ENCODE data around the gene LAMTOR3. TPM values are rescaled to one million over a fixed set of nuclear protein-coding genes. Genes with fewer than 3 reads are reported as not detected.

LAMTOR3 gene
- total and polyA plus RNA-seq, 7 experiments from 2014 or later, result 20.1 to 37.0 (median 30.2) TPM

DNA sequence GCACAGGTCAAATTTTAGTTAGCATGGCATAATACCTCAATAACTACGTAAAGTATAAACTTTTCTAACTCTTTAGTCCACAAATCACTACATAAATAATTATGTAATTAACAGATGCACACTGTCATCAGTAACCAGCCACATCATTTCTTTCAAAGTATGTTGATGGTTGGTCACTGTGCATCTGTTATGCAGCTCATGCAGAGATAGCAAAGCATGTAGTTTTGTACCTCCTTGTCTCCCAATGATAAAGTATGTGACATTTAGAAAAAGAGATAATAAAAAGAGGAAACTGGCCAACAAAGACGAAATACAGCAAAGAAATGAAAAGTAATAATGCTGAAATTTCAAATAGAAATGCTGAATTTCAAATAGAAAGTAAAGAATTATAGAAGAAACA, 2.9 kb downstream of the LAMTOR3 start:
- Histone ChIP-seq H3K27me3 (ENCODE audit: control insufficient read depth in 2 of 2, insufficient read depth in 2 of 2, low read length in 2 of 2) (no peaks in the 10 kb centered on the region), H3K36me3 (ENCODE audit: control insufficient read depth in 2 of 3, insufficient read depth in 3 of 3, low read length in 3 of 3) (peaks cover 0 to 1% (median 0%) of the 10 kb centered on the region in 3 experiments), H3K4me1 (ENCODE audit: control insufficient read depth in 2 of 2, insufficient read depth in 2 of 2, low read length in 2 of 2) (peaks cover 13 to 25% of the 10 kb centered on the region in 2 donors), H3K9me3 (ENCODE audit: control insufficient read depth in 2 of 3, low read length in 3 of 3) (no peaks in the 10 kb centered on the region), H3K27ac (ENCODE audit: low read depth, low read length) (no peak overlapping the region), H3K4me3 (ENCODE audit: low read length) (no peak overlapping the region)
- ChIA-PET CTCF (interaction anchor here (0.9 to 1.3 kb wide), 2 partner anchors 51 to 58 kb away, joined by 3 read pairs; no protein-coding TSS in a partner anchor), POLR2A (interaction anchor here (0.8 to 3.7 kb wide), 3 partner anchors 45 to 328 kb away, joined by 3 to 80 read pairs (median 3); partner anchors contain the start of genes DNAJB14 and TRMT10A)
- Mint-ChIP-seq H3K27ac (peak overlapping the region in 5 of 9 donors; percentile 23 to 83 (median 43)), H3K9me3 (no peaks in the 10 kb centered on the region), H3K27me3 (no peaks in the 10 kb centered on the region), H3K36me3 (peaks cover 0 to 14% (median 7%) of the 10 kb centered on the region in 5 donors), H3K4me3 (peak overlapping the region in 5 of 10 donors; percentile 14 to 35 (median 29)), H3K4me1 (peaks cover 25 to 68% (median 60%) of the 10 kb centered on the region in 7 donors)
- ATAC-seq, result no peak
- DNase-seq, result no peak
- intact Hi-C loops (cut with micrococcal nuclease), result loop anchor here (5.0 to 10.0 kb wide), 4 partner anchors 203 to 1456 kb away; partner anchors contain the start of genes METAP1 (in 1 of the 2) and PPP3CA (in 1 of the 2)

DNA sequence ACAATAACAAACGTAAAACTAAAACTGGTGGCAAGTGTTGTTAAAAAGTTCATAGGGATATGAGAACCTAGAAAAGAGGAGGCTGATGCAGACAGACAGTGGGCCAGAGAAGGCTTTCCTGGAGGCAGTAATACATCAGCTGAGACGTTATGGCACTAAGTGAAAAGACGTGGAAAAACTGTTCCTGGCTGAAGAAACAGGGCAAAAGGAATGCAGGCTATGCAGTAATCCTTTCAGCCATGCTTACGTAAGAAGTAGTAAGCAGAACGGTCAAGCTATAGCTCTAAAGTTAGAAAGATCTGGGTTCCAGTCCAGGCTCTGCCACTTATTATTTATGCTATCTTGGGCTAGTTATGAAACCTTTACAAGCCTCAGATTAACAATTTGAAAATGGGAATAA, 6.4 kb downstream of the LAMTOR3 start:
- DNase-seq, result no peak
- H3K4me3 ChIP-seq (ENCODE audit: low read length), result no peak overlapping the region
- no peaks in the 10 kb centered on the region for H3K27me3 ChIP-seq (ENCODE audit: control insufficient read depth in 2 of 2, insufficient read depth in 2 of 2, low read length in 2 of 2)
- Mint-ChIP-seq H3K4me3 (no peak overlapping the region), H3K27me3 (no peaks in the 10 kb centered on the region), H3K9me3 (no peaks in the 10 kb centered on the region), H3K4me1 (peaks cover 13 to 42% (median 36%) of the 10 kb centered on the region in 7 donors), H3K36me3 (peaks cover 0 to 14% (median 7%) of the 10 kb centered on the region in 5 donors), H3K27ac (peak overlapping the region in 5 of 9 donors; percentile 28 to 65 (median 29))
- peaks cover under 1 to 13% of the 10 kb centered on the region in 2 donors for H3K4me1 ChIP-seq (ENCODE audit: control insufficient read depth in 2 of 2, insufficient read depth in 2 of 2, low read length in 2 of 2)
- no peak overlapping the region for H3K27ac ChIP-seq (ENCODE audit: low read depth, low read length)
- H3K36me3 ChIP-seq (ENCODE audit: control insufficient read depth in 2 of 3, insufficient read depth in 3 of 3, low read length in 3 of 3), result peaks cover 0 to 11% (median 4%) of the 10 kb centered on the region in 3 experiments
- H3K9me3 ChIP-seq (ENCODE audit: control insufficient read depth in 2 of 3, low read length in 3 of 3), result no peaks in the 10 kb centered on the region
- ChIA-PET POLR2A (no interaction called here), CTCF (no interaction called here)
- intact Hi-C loops (cut with micrococcal nuclease), result loop anchor here in 1 of 2 donors (5.0 kb wide), 3 partner anchors 166 to 481 kb away; no protein-coding TSS in a partner anchor
- ATAC-seq, result no peak

DNA sequence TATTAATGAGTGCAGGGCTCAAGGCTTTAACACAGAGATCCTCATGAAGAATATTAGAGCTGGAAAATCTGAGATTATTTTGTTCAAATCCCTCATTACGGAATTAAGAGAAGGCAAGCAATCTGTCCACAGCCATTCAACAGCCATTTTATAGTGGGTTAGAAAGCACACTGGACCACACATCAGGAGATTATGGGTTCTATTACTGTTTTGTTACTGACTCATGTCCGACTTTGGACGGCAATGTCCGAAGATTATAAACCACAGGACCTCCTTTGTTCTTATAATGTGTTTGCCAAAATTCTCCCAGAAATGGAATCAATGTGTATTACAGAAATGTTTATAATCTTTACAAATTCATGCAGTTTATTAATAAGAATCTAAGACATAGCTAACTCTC, 8.1 kb downstream of the LAMTOR3 start:
- no peak overlapping the region for H3K4me3 Mint-ChIP-seq
- no peaks in the 10 kb centered on the region for H3K27me3 Mint-ChIP-seq
- Histone ChIP-seq H3K9me3 (ENCODE audit: control insufficient read depth in 2 of 3, low read length in 3 of 3) (no peaks in the 10 kb centered on the region), H3K4me3 (ENCODE audit: low read length) (no peak overlapping the region), H3K4me1 (ENCODE audit: control insufficient read depth in 2 of 2, insufficient read depth in 2 of 2, low read length in 2 of 2) (peaks cover 0 to 4% of the 10 kb centered on the region in 2 donors), H3K36me3 (ENCODE audit: control insufficient read depth in 2 of 3, insufficient read depth in 3 of 3, low read length in 3 of 3) (peaks cover 0 to 19% (median 9%) of the 10 kb centered on the region in 3 experiments), H3K27me3 (ENCODE audit: control insufficient read depth in 2 of 2, insufficient read depth in 2 of 2, low read length in 2 of 2) (no peaks in the 10 kb centered on the region), H3K27ac (ENCODE audit: low read depth, low read length) (no peak overlapping the region)
- intact Hi-C loops (cut with micrococcal nuclease), result loop anchor here in 1 of 2 donors (5.0 kb wide), 3 partner anchors 164 to 479 kb away; no protein-coding TSS in a partner anchor
- peaks cover 0 to 14% (median 7%) of the 10 kb centered on the region in 5 donors for H3K36me3 Mint-ChIP-seq
- ATAC-seq, result no peak
- no peak for DNase-seq
- H3K9me3 Mint-ChIP-seq, result no peaks in the 10 kb centered on the region
- peaks cover 8 to 29% (median 22%) of the 10 kb centered on the region in 7 donors for H3K4me1 Mint-ChIP-seq
- ChIA-PET CTCF (interaction anchor here (0.6 to 3.1 kb wide), 4 partner anchors 63 to 420 kb away, joined by 3 to 27 read pairs (median 3); no protein-coding TSS in a partner anchor), POLR2A (interaction anchor here (0.6 to 1.6 kb wide), 6 partner anchors 36 to 325 kb away, joined by 3 to 7 read pairs (median 3); partner anchors contain the start of genes DNAJB14 and TRMT10A)
- peak overlapping the region in 1 of 9 donors; percentile 14 for H3K27ac Mint-ChIP-seq

DNA sequence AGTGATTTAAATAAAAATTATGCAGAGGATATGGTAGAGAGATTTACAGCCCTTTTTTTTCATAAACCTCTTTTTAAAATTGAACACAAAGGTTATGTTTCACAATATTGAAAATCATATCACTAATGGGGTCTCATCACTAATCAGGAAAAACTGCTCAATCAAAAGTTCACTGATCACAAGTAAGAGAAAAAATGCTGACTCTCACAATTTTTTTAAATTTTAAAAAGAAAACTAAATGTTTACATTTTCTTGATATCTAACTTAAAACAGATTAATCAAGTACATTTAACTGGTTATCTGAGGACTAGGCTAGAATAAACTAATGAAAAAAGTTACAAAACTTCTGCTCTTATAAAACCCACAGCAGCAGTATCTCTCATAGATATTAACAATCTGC, 8.5 kb downstream of the LAMTOR3 start:
- Mint-ChIP-seq H3K9me3 (no peaks in the 10 kb centered on the region), H3K27me3 (no peaks in the 10 kb centered on the region), H3K36me3 (peaks cover 0 to 9% (median 3%) of the 10 kb centered on the region in 5 donors), H3K27ac (peak overlapping the region in 1 of 9 donors; percentile 14), H3K4me1 (peaks cover 3 to 24% (median 18%) of the 10 kb centered on the region in 7 donors), H3K4me3 (no peak overlapping the region)
- POLR2A ChIA-PET, result interaction anchor here (0.7 to 1.6 kb wide), 5 partner anchors 36 to 325 kb away, joined by 3 to 7 read pairs (median 3); partner anchors contain the start of genes DNAJB14 and TRMT10A
- no peak for ATAC-seq
- Histone ChIP-seq H3K27ac (ENCODE audit: low read depth, low read length) (no peak overlapping the region), H3K4me3 (ENCODE audit: low read length) (no peak overlapping the region), H3K36me3 (ENCODE audit: control insufficient read depth in 2 of 3, insufficient read depth in 3 of 3, low read length in 3 of 3) (peaks cover 2 to 22% (median 11%) of the 10 kb centered on the region in 3 experiments), H3K4me1 (ENCODE audit: control insufficient read depth in 2 of 2, insufficient read depth in 2 of 2, low read length in 2 of 2) (peaks cover 0 to 4% of the 10 kb centered on the region in 2 donors), H3K9me3 (ENCODE audit: control insufficient read depth in 2 of 3, low read length in 3 of 3) (no peaks in the 10 kb centered on the region), H3K27me3 (ENCODE audit: control insufficient read depth in 2 of 2, insufficient read depth in 2 of 2, low read length in 2 of 2) (no peaks in the 10 kb centered on the region)
- intact Hi-C loops (cut with micrococcal nuclease), result loop anchor here (1.0 to 5.0 kb wide), 11 partner anchors 39 to 478 kb away; partner anchors contain the start of gene DAPP1 (in 2 of the 2)
- CTCF ChIA-PET, result interaction anchor here (0.6 to 3.1 kb wide), 4 partner anchors 63 to 419 kb away, joined by 3 to 27 read pairs (median 4); no protein-coding TSS in a partner anchor
- DNase-seq, result no peak

DNA sequence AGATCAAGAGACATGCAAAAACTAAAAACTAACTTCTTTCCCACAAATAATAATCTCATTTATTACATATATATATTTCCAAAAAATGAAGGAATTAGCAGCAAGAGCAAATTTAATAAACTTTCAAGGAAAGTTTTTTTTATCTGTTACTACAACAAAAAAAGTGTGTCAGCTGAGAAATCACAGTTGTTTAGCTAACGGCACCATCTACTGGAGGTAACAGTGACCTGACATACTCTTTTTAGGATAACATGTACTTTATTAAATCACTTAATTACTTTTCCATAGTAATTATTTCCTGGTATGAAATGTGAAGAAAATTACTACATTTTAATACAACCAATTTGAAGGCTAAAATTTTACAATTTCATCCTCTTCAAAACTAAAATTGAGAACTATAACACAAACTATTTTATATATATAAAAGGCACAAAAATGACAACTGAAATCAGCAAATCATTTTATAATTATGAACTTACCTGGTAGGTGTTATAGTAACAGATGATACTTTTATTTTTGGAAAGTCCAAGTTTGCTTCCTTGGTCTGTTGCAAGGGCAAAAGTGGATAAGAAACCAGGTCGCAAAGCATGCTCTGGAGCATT, 9.1 kb downstream of the LAMTOR3 start:
- DNase-seq (peak in 7 of 9 donors; percentile 34 to 64 (median 54)), ATAC-seq (peak; percentile 72)
- peaks cover 7 to 27% (median 16%) of the 10 kb centered on the region in 3 experiments for H3K36me3 ChIP-seq (ENCODE audit: control insufficient read depth in 2 of 3, insufficient read depth in 3 of 3, low read length in 3 of 3)
- POLR2A ChIA-PET, result interaction anchor here (0.6 to 0.9 kb wide), 3 partner anchors 55 to 324 kb away, joined by 3 read pairs; partner anchors contain the start of gene DNAJB14
- CTCF ChIA-PET, result interaction anchor here (0.6 to 3.1 kb wide), 9 partner anchors 9 to 419 kb away, joined by 3 to 27 read pairs (median 4); partner anchors contain the start of gene LAMTOR3
- H3K4me1 ChIP-seq (ENCODE audit: control insufficient read depth in 2 of 2, insufficient read depth in 2 of 2, low read length in 2 of 2), result peaks cover 0 to 2% of the 10 kb centered on the region in 2 donors
- no peak overlapping the region for H3K4me3 ChIP-seq (ENCODE audit: low read length)
- H3K9me3 ChIP-seq (ENCODE audit: control insufficient read depth in 2 of 3, low read length in 3 of 3), result no peaks in the 10 kb centered on the region
- no peak overlapping the region for H3K4me3 Mint-ChIP-seq
- no peak overlapping the region for H3K27ac Mint-ChIP-seq
- H3K27me3 ChIP-seq (ENCODE audit: control insufficient read depth in 2 of 2, insufficient read depth in 2 of 2, low read length in 2 of 2), result no peaks in the 10 kb centered on the region
- peaks cover 0 to 19% (median 13%) of the 10 kb centered on the region in 7 donors for H3K4me1 Mint-ChIP-seq
- no peaks in the 10 kb centered on the region for H3K9me3 Mint-ChIP-seq
- no peak overlapping the region for H3K27ac ChIP-seq (ENCODE audit: low read depth, low read length)
- H3K27me3 Mint-ChIP-seq, result no peaks in the 10 kb centered on the region
- intact Hi-C loops (cut with micrococcal nuclease), result loop anchor here (1.0 to 5.0 kb wide), 11 partner anchors 38 to 478 kb away; partner anchors contain the start of gene DAPP1 (in 2 of the 2)
- H3K36me3 Mint-ChIP-seq, result peaks cover 0 to 12% (median 5%) of the 10 kb centered on the region in 5 donors

DNA sequence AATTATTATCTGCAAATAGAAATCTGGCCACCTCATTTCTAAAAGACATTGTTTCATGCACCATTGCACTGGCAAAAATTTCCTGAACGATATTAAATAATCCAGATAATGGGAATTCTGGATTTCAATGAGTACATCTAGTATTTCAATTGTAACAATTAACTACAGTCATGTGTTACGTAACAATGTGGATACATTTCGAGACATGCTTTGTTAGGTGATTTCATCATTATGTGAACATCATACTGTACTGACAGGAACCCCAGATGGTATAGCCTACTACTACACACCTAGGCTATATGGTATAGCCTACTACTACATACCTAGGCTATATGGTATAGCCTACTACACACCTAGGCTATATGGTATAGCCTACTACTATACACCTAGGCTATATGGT, 14.8 kb downstream of the LAMTOR3 start:
- Mint-ChIP-seq H3K27ac (no peak overlapping the region), H3K36me3 (peaks cover 0 to 34% (median 11%) of the 10 kb centered on the region in 5 donors), H3K4me3 (no peak overlapping the region), H3K9me3 (no peaks in the 10 kb centered on the region), H3K27me3 (no peaks in the 10 kb centered on the region), H3K4me1 (peaks cover 0 to 5% (median 0%) of the 10 kb centered on the region in 7 donors)
- H3K36me3 ChIP-seq (ENCODE audit: control insufficient read depth in 2 of 3, insufficient read depth in 3 of 3, low read length in 3 of 3), result peaks cover 15 to 46% (median 22%) of the 10 kb centered on the region in 3 experiments
- no peaks in the 10 kb centered on the region for H3K4me1 ChIP-seq (ENCODE audit: control insufficient read depth in 2 of 2, insufficient read depth in 2 of 2, low read length in 2 of 2)
- H3K27me3 ChIP-seq (ENCODE audit: control insufficient read depth in 2 of 2, insufficient read depth in 2 of 2, low read length in 2 of 2), result no peaks in the 10 kb centered on the region
- H3K9me3 ChIP-seq (ENCODE audit: control insufficient read depth in 2 of 3, low read length in 3 of 3), result no peaks in the 10 kb centered on the region
- ATAC-seq (no peak), DNase-seq (no peak)
- no peak overlapping the region for H3K4me3 ChIP-seq (ENCODE audit: low read length)
- POLR2A ChIA-PET, result no interaction called here
- CTCF ChIA-PET, result no interaction called here
- no peak overlapping the region for H3K27ac ChIP-seq (ENCODE audit: low read depth, low read length)
- intact Hi-C loops (cut with micrococcal nuclease), result loop anchor here in 1 of 2 donors (2.0 kb wide), 1 partner anchor 25 kb away; no protein-coding TSS in a partner anchor

All from naive thymus-derived CD4-positive, alpha-beta T cell (primary cell).